GM23248 (cell line): Measurements from ENCODE around the gene TMEM43. TPM values are rescaled to one million over a fixed set of nuclear protein-coding genes. Genes with fewer than 3 reads are reported as not detected.

ENCODE experiments used
- DNase-seq: peaks from one replicate; pipeline ENCODE4 v3.0.0-alpha.2; 2015
- H2AFZ ChIP-seq: fragments of 200-600 bp; sonication (generic); 2 replicates; pipeline ENCODE4 v1.6.1; 2016; ENCODE audit warnings: antibody characterized with exemption
- H3F3A ChIP-seq: fragments of 200-600 bp; sonication (generic); 2 replicates; pipeline ENCODE4 v1.6.1; 2016; ENCODE audit warnings: mild to moderate bottlenecking, antibody characterized with exemption, mixed run types; ENCODE audit not compliant: insufficient read depth
- H3K27ac ChIP-seq: fragments of 200-600 bp; sonication (generic); 2 replicates; pipeline ENCODE4 v1.5.1; 2016; ENCODE audit warnings: mild to moderate bottlenecking
- H3K27me3 ChIP-seq: fragments of 200-600 bp; sonication (generic); replicated peaks from 2 replicates; pipeline ENCODE4 v1.6.1; 2016; ENCODE audit warnings: mild to moderate bottlenecking; ENCODE audit not compliant: insufficient read depth
- H3K36me3 ChIP-seq: fragments of 200-600 bp; sonication (generic); 2 replicates; pipeline ENCODE4 v1.6.1; 2016; ENCODE audit warnings: low read depth, mild to moderate bottlenecking
- H3K4me1 ChIP-seq: fragments of 200-600 bp; sonication (generic); 2 replicates; pipeline ENCODE4 v1.6.1; 2016; ENCODE audit warnings: mild to moderate bottlenecking; ENCODE audit not compliant: insufficient read depth
- H3K4me2 ChIP-seq: fragments of 200-600 bp; sonication (generic); one replicate; pipeline ENCODE4 v1.6.1; 2016; ENCODE audit warnings: mild to moderate bottlenecking; ENCODE audit not compliant: unreplicated experiment
- H3K4me3 ChIP-seq: fragments of 200-600 bp; sonication (generic); 2 replicates; pipeline ENCODE4 v1.5.1; 2016; ENCODE audit warnings: mild to moderate bottlenecking
- H3K79me2 ChIP-seq: fragments of 200-600 bp; sonication (generic); 2 replicates; pipeline ENCODE4 v1.6.1; 2016; ENCODE audit warnings: mild to moderate bottlenecking; ENCODE audit not compliant: insufficient read depth
- H3K9ac ChIP-seq: fragments of 200-600 bp; sonication (generic); 2 replicates; pipeline ENCODE4 v1.6.1; 2016; ENCODE audit warnings: mild to moderate bottlenecking
- H3K9me2 ChIP-seq: fragments of 200-600 bp; sonication (generic); 2 replicates; pipeline ENCODE4 v1.6.1; 2016; ENCODE audit warnings: mixed run types, mild to moderate bottlenecking, moderate library complexity; ENCODE audit not compliant: insufficient read depth
- H3K9me3 ChIP-seq: fragments of 200-600 bp; sonication (generic); one replicate; pipeline ENCODE4 v1.6.1; 2017; ENCODE audit warnings: low read depth
- H4K20me1 ChIP-seq: fragments of 200-600 bp; sonication (generic); 2 replicates; pipeline ENCODE4 v1.6.0; 2016; ENCODE audit not compliant: insufficient read depth
- EZH2 ChIP-seq: fragments of 200-600 bp; sonication (generic); IDR thresholded peaks from 2 replicates; pipeline ENCODE4 v1.6.1; 2018; ENCODE audit warnings: antibody characterized with exemption, mild to moderate bottlenecking; ENCODE audit not compliant: insufficient read depth, poor library complexity, severe bottlenecking
- EZH2phosphoT487 ChIP-seq: fragments of 200-600 bp; sonication (generic); IDR thresholded peaks from 2 replicates; pipeline ENCODE4 v1.6.1; 2018; ENCODE audit warnings: antibody characterized with exemption, moderate library complexity, mild to moderate bottlenecking, low read depth; ENCODE audit not compliant: insufficient read depth
- WGBS, 2 experiments: methylation state at CpG; one replicate each; pipeline ENCODE4 v1.1.6; 2015 to 2017; ENCODE audit warnings: low lambda C conversion rate in 2 of 2, low coverage in 1 of 2; ENCODE audit errors: missing lambda C conversion rate in 2 of 2; 5-methylcytosine and 5-hydroxymethylcytosine counted together
- in situ Hi-C: fragments of 300-500 bp; cut with MboI; formaldehyde crosslinking; loops from 2 replicates; pipeline ENCODE4 v1.15.0; 2020
- polyA plus RNA-seq: library from polyadenylated mRNA; unstranded; fragments of >200 nt; fragmentation: Nextera tagmentation; extraction: Ambion mirVana; gene quantifications from 2 replicates; pipeline ENCODE4 v1.2.1, GENCODE V29; 2016
- total RNA-seq: library from RNA; depleted of rRNA; stranded (reverse); fragments of >200 nt; shearing (Covaris generic); gene quantifications from 2 replicates; pipeline ENCODE4 v1.2.3, GENCODE V29; 2014

Gene TMEM43
- total and polyA plus RNA-seq, 2 experiments from 2014 or later, result 145 to 203 TPM

DNA sequence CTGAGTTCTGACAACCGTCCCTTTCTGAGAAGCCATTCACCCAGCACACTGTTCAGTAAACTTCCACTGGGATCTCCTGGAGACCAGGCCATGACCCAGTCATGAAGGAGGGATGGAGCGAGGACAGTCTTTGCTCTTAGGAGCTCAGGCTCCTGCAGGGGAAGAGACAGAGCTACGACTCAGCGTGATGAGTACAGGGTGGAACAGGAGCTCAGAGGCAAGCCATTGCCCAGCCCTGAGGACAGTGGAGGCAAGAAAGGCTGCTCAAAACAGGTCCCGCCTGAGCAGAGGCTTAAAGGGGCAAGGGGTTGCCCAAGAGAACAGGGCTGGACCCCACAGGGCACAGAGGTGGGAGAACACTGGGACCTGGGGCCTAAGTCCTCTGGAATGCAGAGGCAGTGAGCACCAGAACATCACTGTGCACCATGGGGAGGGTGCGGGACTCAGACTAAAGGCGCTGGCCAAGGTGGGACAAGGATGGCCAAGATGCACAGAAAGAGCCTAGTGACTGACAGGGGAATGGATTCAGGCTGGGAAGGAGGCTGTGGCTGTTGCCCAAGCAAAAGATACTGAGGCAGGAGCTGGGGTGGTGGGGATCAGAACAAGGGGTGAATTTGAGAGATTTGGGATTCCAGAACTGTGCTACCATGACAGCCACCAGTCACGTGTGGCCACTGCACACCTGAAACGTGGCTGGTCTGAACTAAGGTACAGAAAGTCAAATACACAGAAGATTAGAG, 25.8 kb downstream of the TMEM43 start:
- H4K20me1 ChIP-seq, result no peaks in the 10 kb centered on the region
- H3K36me3 ChIP-seq, result peaks cover 30% of the 10 kb centered on the region; the same call in 1 of the 2 replicates
- H3K9me3 ChIP-seq, result no peaks in the 10 kb centered on the region
- H3K4me1 ChIP-seq, result peaks cover 2% of the 10 kb centered on the region
- no peak overlapping the region for H2AFZ ChIP-seq
- peak; percentile 58 for DNase-seq
- TF ChIP-seq EZH2 (no peak), EZH2phosphoT487 (no peak)
- H3K4me3 ChIP-seq, result no peak overlapping the region
- no peak overlapping the region for H3K9ac ChIP-seq
- H3K9me2 ChIP-seq, result no peaks in the 10 kb centered on the region
- H3F3A ChIP-seq, result peaks cover 19% of the 10 kb centered on the region
- H3K27ac ChIP-seq, result no peak overlapping the region
- no peaks in the 10 kb centered on the region for H3K27me3 ChIP-seq
- H3K79me2 ChIP-seq, result peaks cover 25% of the 10 kb centered on the region
- 86 to 87% methylated on average over 9 of the region's 9 CpGs for WGBS, 2 experiments
- H3K4me2 ChIP-seq, result no peak overlapping the region
- in situ Hi-C loops, result no loop called here

DNA sequence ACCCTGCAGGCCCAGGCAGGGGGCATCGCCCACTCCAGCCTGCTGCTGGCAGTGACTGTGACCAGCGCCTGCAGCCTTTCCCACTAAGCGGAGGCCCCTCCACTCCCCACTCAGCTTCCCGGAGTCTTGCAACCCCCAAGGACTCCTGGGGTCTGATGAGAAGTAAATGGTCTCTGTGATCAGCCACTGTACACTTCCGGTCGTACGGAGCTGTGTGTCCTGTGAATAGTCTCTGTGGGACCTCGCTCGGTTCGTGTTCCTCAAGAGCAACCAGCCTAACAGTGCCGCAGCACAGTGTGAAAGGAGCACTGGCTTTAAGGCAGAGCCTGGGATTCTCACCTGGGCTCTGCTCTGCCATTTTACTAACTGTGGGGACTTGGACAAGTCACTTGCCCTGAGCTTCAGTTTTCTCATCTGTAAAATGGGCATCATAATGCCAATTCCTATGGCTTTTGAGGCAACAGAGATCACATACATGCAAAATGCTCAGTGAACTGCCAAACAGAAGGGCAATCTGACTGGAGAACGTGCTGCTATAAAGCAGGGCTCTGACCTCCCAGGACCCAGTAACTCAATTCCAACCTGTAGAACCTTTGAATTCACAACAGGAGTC, 26.7 kb downstream of the TMEM43 start:
- H3K9me2 ChIP-seq, result no peaks in the 10 kb centered on the region
- no peaks in the 10 kb centered on the region for H3K4me1 ChIP-seq
- H3K27me3 ChIP-seq, result no peaks in the 10 kb centered on the region
- H3K9ac ChIP-seq, result no peak overlapping the region
- H2AFZ ChIP-seq, result no peak overlapping the region
- TF ChIP-seq EZH2phosphoT487, result no peak
- TF ChIP-seq EZH2, result no peak
- no peak overlapping the region for H3K27ac ChIP-seq
- in situ Hi-C loops, result no loop called here
- peaks cover 11% of the 10 kb centered on the region for H3F3A ChIP-seq
- H3K4me3 ChIP-seq, result no peak overlapping the region
- H4K20me1 ChIP-seq, result no peaks in the 10 kb centered on the region
- H3K4me2 ChIP-seq, result no peak overlapping the region
- no peak for DNase-seq
- peaks cover 37% of the 10 kb centered on the region for H3K36me3 ChIP-seq
- WGBS, 2 experiments, result 91 to 92% methylated on average over 12 of the region's 12 CpGs
- H3K79me2 ChIP-seq, result peaks cover 32% of the 10 kb centered on the region
- H3K9me3 ChIP-seq, result no peaks in the 10 kb centered on the region

DNA sequence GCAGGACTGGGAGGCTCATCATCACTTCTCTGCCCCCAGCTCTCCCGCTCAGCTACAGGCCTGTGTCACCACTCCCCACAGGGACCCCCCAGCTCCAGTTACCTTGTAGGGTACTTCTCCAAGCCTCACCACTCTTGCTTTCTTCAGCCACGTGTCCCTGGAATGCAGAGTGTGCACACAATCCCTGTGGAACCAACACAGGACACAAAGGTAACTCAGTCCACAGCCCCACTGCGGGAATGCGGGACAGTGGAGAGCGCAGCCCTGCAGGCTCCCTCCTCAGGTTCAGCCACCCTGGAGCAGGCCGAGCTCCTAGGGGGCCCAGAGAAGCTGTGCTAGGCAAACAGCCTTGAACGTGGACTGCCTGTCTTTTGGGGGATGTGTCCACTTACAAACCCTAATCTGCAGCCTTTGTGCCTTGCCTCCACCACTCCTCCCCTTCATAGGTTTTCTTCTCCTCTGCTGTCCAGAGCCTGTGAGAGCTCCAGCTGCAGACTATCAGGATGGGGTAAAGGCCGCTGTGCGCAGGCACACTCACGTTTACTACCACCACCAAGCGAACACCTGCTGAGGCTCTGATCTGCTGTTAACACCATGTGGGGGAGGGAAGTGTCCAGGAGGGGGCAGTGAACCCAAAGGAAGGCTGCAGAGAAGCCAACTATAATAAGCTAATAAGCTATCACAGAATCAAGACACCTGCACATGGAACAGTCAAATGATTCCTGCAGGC, 27.5 kb downstream of the TMEM43 start:
- Histone ChIP-seq H4K20me1 (no peaks in the 10 kb centered on the region), H3F3A (peaks cover 4% of the 10 kb centered on the region; the same call in 1 of the 2 replicates), H3K9me2 (no peaks in the 10 kb centered on the region), H3K4me2 (no peak overlapping the region), H3K4me1 (no peaks in the 10 kb centered on the region), H3K27ac (no peak overlapping the region), H3K36me3 (peaks cover 39% of the 10 kb centered on the region), H3K27me3 (no peaks in the 10 kb centered on the region), H3K4me3 (no peak overlapping the region), H3K9me3 (no peaks in the 10 kb centered on the region), H3K9ac (no peak overlapping the region), H2AFZ (no peak overlapping the region), H3K79me2 (peaks cover 40% of the 10 kb centered on the region)
- TF ChIP-seq EZH2 (no peak), EZH2phosphoT487 (no peak)
- no peak for DNase-seq
- WGBS, 2 experiments, result 86 to 89% methylated on average over 11 of the region's 11 CpGs
- in situ Hi-C loops, result no loop called here

DNA sequence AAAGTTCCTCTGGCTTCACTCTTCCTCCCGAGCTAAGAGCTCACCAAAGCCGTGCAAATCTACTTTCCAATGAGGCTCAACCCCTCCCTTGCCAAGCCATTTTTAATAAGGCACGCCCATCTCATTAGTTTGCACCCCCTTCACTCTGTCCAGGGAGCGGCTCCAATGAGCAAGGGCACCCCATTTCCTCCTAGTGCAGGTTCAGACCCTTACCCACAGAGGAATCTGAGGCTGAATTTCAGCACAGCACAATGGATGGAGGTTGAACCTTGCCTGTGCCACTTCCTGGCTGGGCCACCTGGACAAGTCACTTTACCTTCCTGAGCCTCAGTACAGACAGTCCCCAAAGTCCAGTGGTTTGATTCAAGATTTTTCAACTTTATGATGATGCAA, 28.1 kb downstream of the TMEM43 start:
- WGBS, 2 experiments, result 89 to 93% methylated on average over 4 of the region's 4 CpGs
- H3K4me1 ChIP-seq, result no peaks in the 10 kb centered on the region
- no peaks in the 10 kb centered on the region for H3K9me3 ChIP-seq
- H3K79me2 ChIP-seq, result peaks cover 46% of the 10 kb centered on the region
- H3F3A ChIP-seq, result peaks cover 4% of the 10 kb centered on the region; the same call in 1 of the 2 replicates
- TF ChIP-seq EZH2 (no peak), EZH2phosphoT487 (no peak)
- no peak overlapping the region for H3K27ac ChIP-seq
- H3K9ac ChIP-seq, result no peak overlapping the region
- H3K4me3 ChIP-seq, result no peak overlapping the region
- in situ Hi-C loops, result no loop called here
- no peak for DNase-seq
- H3K9me2 ChIP-seq, result no peaks in the 10 kb centered on the region
- no peaks in the 10 kb centered on the region for H3K27me3 ChIP-seq
- H4K20me1 ChIP-seq, result no peaks in the 10 kb centered on the region
- H3K4me2 ChIP-seq, result no peak overlapping the region
- no peak overlapping the region for H2AFZ ChIP-seq
- H3K36me3 ChIP-seq, result peaks cover 44% of the 10 kb centered on the region
